ENCODE measurements around the gene C1orf210.

GRCh38 chr1:43319288-43319687 lies 33.9 kb upstream of the C1orf210 start:
- no peak for TF ChIP-seq YY1 (IDR thresholded peaks at IDR 0.05; ENCODE audit: insufficient read depth, insufficient read length)
- no peak for TF ChIP-seq ZNF274 (IDR thresholded peaks at IDR 0.05; ENCODE audit: low read depth, low read length)
- no peak for TF ChIP-seq SUZ12 (IDR thresholded peaks at IDR 0.05; ENCODE audit: extremely low read depth, insufficient read depth, insufficient read length)

Data from NT2/D1 (cell line).